Suprapubic skin (tissue), 4 donors: ENCODE data around the gene PCDHA1. TPM values are rescaled to one million over a fixed set of nuclear protein-coding genes. Genes with fewer than 3 reads are reported as not detected.
"Not testable (repeated sequence)": the region's sequence is repeated elsewhere in the genome, so short reads cannot be mapped to it uniquely, and the experiment has no call there.

ENCODE experiments used
- DNase-seq, 2 donors: peaks; one replicate each; pipeline ENCODE4 v3.0.0-alpha.2; 2019; ENCODE audit warnings: low spot score in 2 of 2
- H3K27ac ChIP-seq: fragments of 200-600 bp; sonication (generic); one replicate; pipeline ENCODE4 v1.5.1; 2019
- H3K27me3 ChIP-seq: fragments of 200-600 bp; sonication (generic); one replicate; pipeline ENCODE4 v1.5.1; 2019
- H3K36me3 ChIP-seq: fragments of 200-600 bp; sonication (generic); one replicate; pipeline ENCODE4 v1.5.1; 2019
- H3K4me1 ChIP-seq: fragments of 200-600 bp; sonication (generic); one replicate; pipeline ENCODE4 v1.5.1; 2019
- H3K4me3 ChIP-seq: fragments of 200-600 bp; sonication (generic); one replicate; pipeline ENCODE4 v1.5.1; 2019; ENCODE audit warnings: mild to moderate bottlenecking
- H3K9me3 ChIP-seq: fragments of 200-600 bp; sonication (generic); one replicate; pipeline ENCODE4 v1.5.1; 2019
- CTCF ChIP-seq, 2 donors: fragments of 200-600 bp in 1 of 2; fragments of 450-650 bp in 1 of 2; sonication (generic) in 1 of 2; IDR thresholded peaks; one replicate each; pipeline ENCODE4 v1.5.1; 2016 to 2019; ENCODE audit warnings: antibody characterized with exemption in 2 of 2, mild to moderate bottlenecking in 1 of 2, moderate library complexity in 1 of 2
- EP300 ChIP-seq: sonication (generic); formaldehyde crosslinking; IDR thresholded peaks from one replicate; pipeline ENCODE4 v1.6.1; 2017; ENCODE audit warnings: antibody characterized with exemption
- POLR2A ChIP-seq, 2 donors: fragments of 450-650 bp; IDR thresholded peaks; one replicate each; pipeline ENCODE4 v1.6.1; 2017; ENCODE audit warnings: antibody characterized with exemption in 2 of 2, mild to moderate bottlenecking in 2 of 2, moderate library complexity in 2 of 2
- POLR2AphosphoS5 ChIP-seq, 3 donors: sonication (generic); formaldehyde crosslinking; IDR thresholded peaks; one replicate each; pipeline ENCODE4 v1.6.1; 2017; ENCODE audit warnings: antibody characterized with exemption in 3 of 3
- WGBS: methylation state at CpG from one replicate; pipeline ENCODE4 v1.1.5; 2018; 5-methylcytosine and 5-hydroxymethylcytosine counted together
- total RNA-seq, 4 donors: library from RNA; depleted of rRNA; stranded (reverse); fragments of >200 nt; gene quantifications; one replicate each; pipeline ENCODE4 v1.1.0, GENCODE V29; 2016

PCDHA1 gene
- total RNA-seq, 4 donors from 2014 or later: not detected

DNA sequence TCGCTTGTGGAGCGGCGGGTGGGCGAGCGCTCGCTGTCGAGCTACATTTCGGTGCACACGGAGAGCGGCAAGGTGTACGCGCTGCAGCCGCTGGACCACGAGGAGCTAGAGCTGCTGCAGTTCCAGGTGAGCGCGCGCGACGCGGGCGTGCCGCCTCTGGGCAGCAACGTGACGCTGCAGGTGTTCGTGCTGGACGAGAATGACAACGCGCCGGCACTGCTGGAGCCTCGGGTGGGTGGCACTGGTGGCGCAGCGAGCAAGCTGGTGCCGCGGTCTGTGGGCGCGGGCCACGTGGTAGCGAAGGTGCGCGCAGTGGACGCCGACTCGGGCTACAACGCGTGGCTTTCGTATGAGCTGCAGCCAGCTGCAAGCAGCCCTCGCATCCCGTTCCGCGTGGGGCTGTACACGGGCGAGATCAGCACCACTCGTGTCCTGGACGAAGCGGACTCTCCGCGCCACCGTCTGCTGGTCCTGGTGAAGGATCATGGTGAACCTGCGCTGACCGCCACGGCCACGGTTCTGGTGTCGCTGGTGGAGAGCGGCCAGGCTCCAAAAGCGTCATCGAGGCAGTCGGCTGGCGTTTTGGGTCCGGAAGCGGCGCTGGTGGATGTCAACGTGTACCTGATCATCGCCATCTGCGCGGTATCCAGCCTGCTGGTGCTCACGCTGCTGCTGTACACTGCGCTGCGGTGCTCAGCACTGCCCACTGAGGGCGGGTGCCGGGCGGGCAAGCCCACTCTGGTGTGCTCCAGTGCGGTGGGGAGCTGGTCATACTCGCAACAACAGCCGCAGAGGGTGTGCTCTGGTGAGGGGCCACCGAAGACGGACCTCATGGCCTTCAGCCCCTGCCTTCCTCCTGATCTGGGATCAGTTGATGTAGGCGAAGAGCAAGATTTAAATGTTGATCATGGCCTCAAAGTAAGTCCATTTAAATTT, 57.1 kb downstream of the PCDHA1 start:
- H3K27me3 ChIP-seq: no peaks in the 10 kb centered on the region
- no peaks in the 10 kb centered on the region for H3K4me1 ChIP-seq
- no peak overlapping the region for H3K27ac ChIP-seq
- no peaks in the 10 kb centered on the region for H3K36me3 ChIP-seq
- no peak overlapping the region for H3K4me3 ChIP-seq
- H3K9me3 ChIP-seq: peaks cover 22% of the 10 kb centered on the region
- no peak for DNase-seq
- 50% methylated on average over 6 of the region's 87 CpGs for WGBS
- TF ChIP-seq CTCF (IDR thresholded peaks at IDR 0.05) (no peak), EP300 (no peak), POLR2A (IDR thresholded peaks at IDR 0.05) (no peak), POLR2AphosphoS5 (IDR thresholded peaks at IDR 0.05) (no peak)

DNA sequence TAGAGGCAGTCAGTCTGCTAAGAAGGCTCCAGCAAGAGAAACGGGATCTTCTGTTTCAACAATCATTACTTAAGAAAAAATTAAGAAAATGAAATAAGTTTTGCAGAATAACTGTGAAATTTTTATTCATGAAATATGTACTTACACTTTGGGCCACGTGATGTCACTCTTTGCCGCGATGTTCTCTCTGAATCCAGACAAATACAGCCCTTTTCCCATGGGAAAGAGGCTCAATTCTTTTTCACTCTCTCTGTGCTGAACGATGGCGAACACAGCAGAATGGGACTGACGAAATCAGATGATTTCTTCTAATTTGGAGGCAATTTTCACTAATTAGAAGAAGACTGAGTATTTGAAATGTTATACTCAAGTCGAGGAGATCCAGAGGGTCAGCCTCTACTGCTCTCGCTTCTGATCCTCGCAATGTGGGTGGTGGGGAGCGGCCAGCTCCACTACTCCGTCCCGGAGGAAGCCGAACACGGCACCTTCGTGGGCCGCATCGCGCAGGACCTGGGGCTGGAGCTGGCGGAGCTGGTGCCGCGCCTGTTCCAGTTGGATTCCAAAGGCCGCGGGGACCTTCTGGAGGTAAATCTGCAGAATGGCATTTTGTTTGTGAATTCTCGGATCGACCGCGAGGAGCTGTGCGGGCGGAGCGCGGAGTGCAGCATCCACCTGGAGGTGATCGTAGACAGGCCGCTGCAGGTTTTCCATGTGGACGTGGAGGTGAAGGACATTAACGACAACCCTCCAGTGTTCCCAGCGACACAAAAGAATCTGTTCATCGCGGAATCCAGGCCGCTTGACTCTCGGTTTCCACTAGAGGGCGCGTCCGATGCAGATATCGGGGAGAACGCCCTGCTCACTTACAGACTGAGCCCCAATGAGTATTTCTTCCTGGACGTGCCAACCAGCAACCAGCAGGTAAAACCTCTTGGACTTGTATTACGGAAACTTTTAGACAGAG, 62.5 kb downstream of the PCDHA1 start, which contains the start of gene PCDHA9:
Gene PCDHA9, plus strand, starts transcription at position 244 of the 964 bp plus-strand sequence. Its CDS starts 114 bp downstream, at position 358.
- Histone ChIP-seq H3K9me3 (peaks cover 14% of the 10 kb centered on the region), H3K27me3 (peaks cover 12% of the 10 kb centered on the region)
- not testable (repeated sequence) for H3K36me3 ChIP-seq, H3K4me1 ChIP-seq, DNase-seq, H3K27ac ChIP-seq, H3K4me3 ChIP-seq
- WGBS: 37% methylated on average over 28 of the region's 48 CpGs

DNA sequence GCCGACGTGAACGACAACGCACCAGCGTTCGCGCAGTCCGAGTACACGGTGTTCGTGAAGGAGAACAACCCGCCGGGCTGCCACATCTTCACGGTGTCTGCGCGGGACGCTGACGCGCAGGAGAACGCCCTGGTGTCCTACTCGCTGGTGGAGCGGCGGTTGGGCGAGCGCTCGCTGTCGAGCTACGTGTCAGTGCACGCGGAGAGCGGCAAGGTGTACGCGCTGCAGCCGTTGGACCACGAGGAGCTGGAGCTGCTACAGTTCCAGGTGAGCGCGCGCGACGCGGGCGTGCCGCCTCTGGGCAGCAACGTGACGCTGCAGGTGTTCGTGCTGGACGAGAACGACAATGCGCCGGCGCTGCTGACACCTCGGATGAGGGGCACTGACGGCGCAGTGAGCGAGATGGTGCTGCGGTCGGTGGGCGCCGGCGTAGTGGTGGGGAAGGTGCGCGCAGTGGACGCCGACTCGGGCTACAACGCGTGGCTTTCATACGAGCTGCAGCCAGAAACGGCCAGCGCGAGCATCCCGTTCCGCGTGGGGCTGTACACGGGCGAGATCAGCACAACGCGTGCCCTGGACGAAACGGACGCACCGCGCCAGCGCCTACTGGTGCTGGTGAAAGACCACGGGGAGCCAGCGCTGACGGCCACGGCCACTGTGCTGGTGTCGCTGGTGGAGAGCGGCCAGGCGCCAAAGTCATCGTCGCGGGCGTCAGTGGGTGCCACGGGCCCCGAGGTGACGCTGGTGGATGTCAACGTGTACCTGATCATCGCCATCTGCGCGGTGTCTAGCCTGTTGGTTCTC, 64.1 kb downstream of the PCDHA1 start:
- Histone ChIP-seq H3K27me3 (peaks cover 12% of the 10 kb centered on the region), H3K9me3 (peaks cover 12% of the 10 kb centered on the region)
- DNase-seq, H3K4me3 ChIP-seq, H3K4me1 ChIP-seq, H3K27ac ChIP-seq, H3K36me3 ChIP-seq: not testable (repeated sequence)
- 55% methylated on average over 34 of the region's 101 CpGs for WGBS

DNA sequence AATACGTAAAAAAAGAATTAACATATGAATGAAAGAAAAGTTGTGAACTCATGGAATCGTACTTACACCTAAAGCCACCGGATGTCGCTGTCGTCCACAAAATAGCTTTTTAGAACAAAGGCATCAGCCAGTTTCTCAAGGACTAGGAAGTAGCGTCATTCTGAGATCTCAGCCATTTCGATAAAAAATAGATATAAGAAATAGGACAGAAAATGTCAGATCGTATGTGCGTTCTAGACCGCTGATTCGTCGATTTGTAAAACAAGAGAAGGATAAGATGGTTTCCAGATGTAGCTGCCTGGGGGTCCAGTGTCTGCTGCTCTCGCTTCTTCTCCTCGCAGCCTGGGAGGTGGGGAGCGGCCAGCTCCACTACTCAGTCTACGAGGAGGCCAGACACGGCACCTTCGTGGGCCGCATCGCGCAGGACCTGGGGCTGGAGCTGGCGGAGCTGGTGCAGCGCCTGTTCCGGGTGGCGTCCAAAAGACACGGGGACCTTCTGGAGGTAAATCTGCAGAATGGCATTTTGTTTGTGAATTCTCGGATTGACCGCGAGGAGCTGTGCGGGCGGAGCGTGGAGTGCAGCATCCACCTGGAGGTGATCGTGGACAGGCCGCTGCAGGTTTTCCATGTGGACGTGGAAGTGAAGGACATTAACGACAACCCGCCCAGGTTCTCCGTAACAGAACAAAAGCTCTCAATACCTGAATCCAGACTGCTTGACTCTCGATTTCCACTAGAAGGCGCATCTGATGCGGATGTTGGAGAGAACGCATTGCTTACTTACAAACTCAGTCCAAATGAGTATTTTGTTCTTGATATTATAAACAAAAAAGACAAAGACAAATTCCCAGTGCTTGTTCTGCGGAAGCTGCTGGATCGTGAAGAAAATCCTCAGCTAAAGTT, 70.1 kb downstream of the PCDHA1 start, which contains the start of gene PCDHA10:
Gene PCDHA10, plus strand, starts transcription at position 126 of the 903 bp plus-strand sequence. Its CDS starts 152 bp downstream, at position 278.
- TF ChIP-seq POLR2A (IDR thresholded peaks at IDR 0.05): no peak
- TF ChIP-seq EP300: no peak
- TF ChIP-seq POLR2AphosphoS5 (IDR thresholded peaks at IDR 0.05): no peak
- no peak for TF ChIP-seq CTCF (IDR thresholded peaks at IDR 0.05)
- H3K27ac ChIP-seq: no peak within 1 kb of the TSS
- H3K4me1 ChIP-seq: no peaks in the 10 kb centered on the region
- H3K9me3 ChIP-seq: peaks cover 20% of the 10 kb centered on the region
- no peak within 1 kb of the TSS for H3K4me3 ChIP-seq
- peaks cover 9% of the 10 kb centered on the region for H3K27me3 ChIP-seq
- H3K36me3 ChIP-seq: no peaks in the 10 kb centered on the region
- WGBS: 19% methylated on average over 34 of the region's 44 CpGs
- no peak for DNase-seq

DNA sequence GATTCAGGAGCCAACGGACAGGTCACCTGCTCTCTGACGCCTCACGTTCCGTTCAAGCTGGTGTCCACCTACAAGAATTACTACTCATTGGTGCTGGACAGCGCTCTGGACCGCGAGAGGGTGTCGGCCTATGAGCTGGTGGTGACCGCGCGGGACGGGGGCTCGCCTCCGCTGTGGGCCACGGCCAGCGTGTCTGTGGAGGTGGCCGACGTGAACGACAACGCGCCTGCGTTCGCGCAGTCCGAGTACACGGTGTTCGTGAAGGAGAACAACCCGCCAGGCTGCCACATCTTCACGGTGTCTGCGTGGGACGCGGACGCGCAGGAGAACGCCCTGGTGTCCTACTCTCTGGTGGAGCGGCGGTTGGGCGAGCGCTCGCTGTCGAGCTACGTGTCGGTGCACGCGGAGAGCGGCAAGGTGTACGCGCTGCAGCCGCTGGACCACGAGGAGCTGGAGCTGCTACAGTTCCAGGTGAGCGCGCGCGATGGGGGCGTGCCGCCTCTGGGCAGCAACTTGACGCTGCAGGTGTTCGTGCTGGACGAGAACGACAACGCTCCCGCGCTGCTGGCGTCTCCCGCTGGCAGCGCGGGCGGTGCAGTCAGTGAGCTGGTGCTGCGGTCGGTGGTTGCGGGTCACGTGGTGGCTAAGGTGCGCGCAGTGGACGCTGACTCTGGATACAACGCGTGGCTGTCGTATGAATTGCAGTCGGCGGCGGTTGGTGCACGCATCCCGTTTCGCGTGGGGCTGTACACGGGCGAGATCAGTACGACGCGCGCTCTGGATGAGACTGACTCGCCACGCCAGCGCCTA, 71.4 kb downstream of the PCDHA1 start:
- Histone ChIP-seq H3K9me3 (peaks cover 28% of the 10 kb centered on the region), H3K27me3 (peaks cover 9% of the 10 kb centered on the region), H3K27ac (no peak overlapping the region), H3K4me1 (no peaks in the 10 kb centered on the region), H3K4me3 (no peak overlapping the region), H3K36me3 (no peaks in the 10 kb centered on the region)
- no peak for DNase-seq
- TF ChIP-seq EP300 (no peak), POLR2A (IDR thresholded peaks at IDR 0.05) (no peak), POLR2AphosphoS5 (IDR thresholded peaks at IDR 0.05) (no peak), CTCF (IDR thresholded peaks at IDR 0.05) (no peak)
- 67% methylated on average over 29 of the region's 94 CpGs for WGBS
